ENCODE data around the gene IL36B.
"Not testable (repeated sequence)": the region's sequence is repeated elsewhere in the genome, so short reads cannot be mapped to it uniquely, and the experiment has no call there.

The IL36B gene

GRCh38 chr2:113052396-113052917 is at the start of gene IL36B:
Gene IL36B, minus strand, starts transcription at chr2:113052867.
- no peak for DNase-seq

GRCh38 chr2:113102133-113102532 is 49.5 kb upstream of the IL36B start:
- no peak for DNase-seq

- DNase-seq, result no peak
Observed at GRCh38 chr2:113098532-113098931, 45.9 kb upstream of the IL36B start.

GRCh38 chr2:113098041-113098440 is 45.4 kb upstream of the IL36B start:
- DNase-seq, result no peak

GRCh38 chr2:113096842-113097618 is 44.4 kb upstream of the IL36B start:
- not testable (repeated sequence) for DNase-seq

GRCh38 chr2:113096306-113096705 is 43.6 kb upstream of the IL36B start:
- not testable (repeated sequence) for DNase-seq

- no peak for DNase-seq
Observed at GRCh38 chr2:113093613-113093977, 40.9 kb upstream of the IL36B start.

- DNase-seq, result no peak
Observed at GRCh38 chr2:113092864-113093612, 40.4 kb upstream of the IL36B start.

- DNase-seq, result no peak
Observed at GRCh38 chr2:113091231-113091896, 38.7 kb upstream of the IL36B start.

GRCh38 chr2:113089916-113090315 is 37.2 kb upstream of the IL36B start:
- DNase-seq, result no peak

- DNase-seq, result no peak
Observed at GRCh38 chr2:113088213-113088992, 35.7 kb upstream of the IL36B start.

- DNase-seq, result no peak
Observed at GRCh38 chr2:113085542-113085941, 32.9 kb upstream of the IL36B start.

GRCh38 chr2:113084249-113085000 is 31.8 kb upstream of the IL36B start:
- DNase-seq, result no peak

- no peak for DNase-seq
Observed at GRCh38 chr2:113083296-113083695, 30.6 kb upstream of the IL36B start.

GRCh38 chr2:113081488-113082210 is 29.0 kb upstream of the IL36B start:
- no peak for DNase-seq

GRCh38 chr2:113080134-113080533 is 27.5 kb upstream of the IL36B start:
- DNase-seq, result peak; percentile 22

GRCh38 chr2:113079131-113079530 is 26.5 kb upstream of the IL36B start:
- no peak for DNase-seq

- DNase-seq, result no peak
Observed at GRCh38 chr2:113078350-113078839, 25.7 kb upstream of the IL36B start.

- no peak for DNase-seq
Observed at GRCh38 chr2:113077921-113078320, 25.3 kb upstream of the IL36B start.

GRCh38 chr2:113076954-113077669 is 24.4 kb upstream of the IL36B start:
- no peak for DNase-seq

All from activated CD4-positive, alpha-beta T cell treated with anti-CD3 and anti-CD28 coated beads, Interleukin-2, amount 50 U/mL, for 1 hour (primary cell).